ENCODE measurements around the gene CTPS1.

Gene CTPS1

DNA sequence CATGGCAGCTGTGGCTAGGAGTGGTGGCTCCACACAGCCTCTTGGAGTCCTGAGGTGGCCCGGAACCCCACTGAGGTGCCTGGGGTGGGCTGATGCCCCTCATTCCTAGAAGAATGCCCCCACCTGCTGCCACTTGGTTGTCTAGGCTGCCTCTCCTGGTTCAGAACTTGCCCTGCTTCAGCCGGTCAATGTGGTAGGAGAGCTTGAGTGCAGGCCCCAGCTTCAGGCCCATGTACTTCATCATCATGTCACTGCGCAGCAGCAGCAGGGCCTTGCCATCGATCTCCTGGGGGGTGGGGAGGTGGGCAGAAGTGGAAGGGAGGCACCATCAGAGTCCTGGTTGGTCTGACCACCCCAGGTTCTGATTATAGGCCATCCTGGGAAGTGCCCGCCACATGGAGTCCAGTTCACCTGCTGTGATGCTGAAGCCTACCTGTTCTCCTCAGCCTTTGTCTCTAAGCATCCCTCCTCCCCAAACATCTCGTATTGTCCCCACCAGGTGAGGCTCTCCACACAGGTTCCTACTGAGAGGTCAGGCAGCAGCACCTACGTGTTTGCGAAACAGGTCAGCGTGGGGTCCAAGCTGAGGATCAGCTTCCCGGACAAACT is 48.6 kb downstream of the CTPS1 start:
- no peak for DNase-seq

DNA sequence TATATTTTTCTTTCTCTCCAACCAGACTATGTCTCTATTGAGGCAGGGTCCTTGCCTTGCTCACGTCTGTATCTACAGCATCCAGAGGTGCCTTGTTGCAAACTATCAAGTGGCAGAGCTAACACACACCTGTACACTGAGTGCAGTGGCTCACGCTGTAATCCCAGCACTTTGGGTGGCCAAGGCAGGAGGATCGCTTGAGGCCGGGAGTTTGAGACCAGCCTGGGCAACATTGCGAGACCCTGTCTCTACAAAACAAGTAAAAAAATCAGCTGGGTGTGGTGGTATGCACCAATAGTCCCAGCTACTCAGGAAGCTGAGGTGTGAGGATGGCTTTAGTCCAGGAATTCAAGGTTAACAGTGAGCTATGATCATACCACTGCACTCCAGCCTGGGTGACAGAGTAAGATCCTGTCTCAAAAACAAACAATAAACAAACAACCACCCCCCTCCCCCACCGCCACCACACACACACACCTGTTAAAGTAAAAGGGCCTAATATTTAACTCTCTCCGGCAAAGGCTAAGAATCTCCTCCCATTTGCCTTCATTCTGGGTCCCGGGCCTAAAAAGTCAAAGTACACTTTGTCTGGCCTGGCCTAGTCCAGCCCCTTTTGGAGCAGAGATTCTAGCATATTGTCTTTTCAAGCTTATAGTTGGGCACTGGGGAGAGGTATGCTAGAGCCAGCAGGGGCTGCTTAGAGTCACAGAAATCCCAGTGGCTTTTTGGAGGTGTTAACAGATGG is 51.5 kb downstream of the CTPS1 start:
- DNase-seq = no peak

DNA sequence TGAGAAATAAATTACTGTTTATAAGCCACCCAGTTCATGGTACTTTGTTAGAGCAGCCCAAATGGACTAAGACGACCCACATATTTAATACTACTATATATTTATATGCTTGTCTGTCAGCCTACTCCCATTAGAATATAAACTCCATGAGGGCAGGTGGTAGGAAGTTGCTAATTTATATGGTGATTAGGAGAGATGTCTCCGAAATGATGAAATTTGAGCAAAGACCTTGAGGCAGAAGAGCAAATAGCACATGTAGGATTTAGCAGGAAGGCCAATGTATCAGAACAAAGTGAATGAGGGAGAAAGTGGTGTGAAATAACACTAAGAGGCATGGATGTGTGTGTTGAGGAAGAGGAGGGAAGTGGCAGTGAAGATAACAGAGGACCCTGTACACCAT is 52.7 kb downstream of the CTPS1 start:
- DNase-seq = no peak

DNA sequence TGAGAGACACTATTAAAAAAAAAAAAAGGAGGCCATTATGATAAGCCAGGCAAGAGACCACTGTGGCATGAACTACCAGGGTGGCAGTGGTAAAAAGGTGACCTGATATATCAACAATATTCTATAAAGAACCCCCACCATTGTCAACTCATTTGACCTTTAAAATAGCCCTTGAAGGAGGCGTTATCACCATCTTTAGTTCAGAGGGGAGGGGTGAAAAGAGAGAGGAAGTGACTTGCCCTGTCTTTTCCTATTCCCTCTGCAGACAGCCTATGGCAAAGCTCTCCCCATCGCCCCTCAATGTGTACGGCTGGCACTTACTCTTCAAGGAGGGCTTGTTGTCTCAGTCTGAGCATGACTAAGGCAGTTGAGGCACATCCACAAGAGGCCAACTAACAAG is 53.8 kb downstream of the CTPS1 start:
- DNase-seq = no peak

DNA sequence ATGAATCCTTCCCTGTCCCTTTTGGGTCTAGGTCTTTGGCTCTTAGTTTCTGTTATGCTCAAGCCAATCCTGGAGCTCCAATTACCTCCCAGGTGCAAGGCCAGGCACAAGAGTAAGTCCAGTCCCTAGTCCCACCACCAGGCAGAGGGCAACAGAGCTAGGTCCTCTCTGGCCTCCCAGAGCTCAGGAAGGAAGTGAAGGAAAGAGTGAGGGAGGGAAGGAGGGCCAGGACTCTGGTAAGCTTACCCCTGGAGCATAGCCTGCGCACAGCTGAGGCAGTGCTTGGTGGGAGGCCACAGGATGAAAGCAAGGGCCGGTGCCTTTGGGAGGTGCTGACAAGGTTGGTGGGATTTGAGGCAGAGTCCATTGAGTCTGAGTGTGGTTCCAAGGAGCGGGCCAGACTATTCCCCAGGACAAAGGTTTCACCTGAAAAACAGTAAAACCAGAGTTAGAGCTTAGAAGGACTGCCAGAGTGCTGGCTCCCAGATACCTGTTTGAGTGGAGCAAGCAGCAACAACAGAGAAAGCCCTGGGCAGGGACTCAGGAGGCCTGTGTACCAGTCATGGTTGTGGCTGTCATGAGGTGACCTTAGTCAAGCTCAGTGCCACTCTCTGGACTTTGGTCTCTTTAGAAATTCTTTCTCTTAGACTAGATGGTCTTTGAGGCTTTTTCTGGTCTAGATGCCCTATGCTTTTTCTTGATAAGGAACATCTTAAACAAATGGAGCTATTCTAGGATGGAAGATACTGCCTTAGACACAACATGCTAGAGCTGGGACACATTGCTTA is 57.8 kb downstream of the CTPS1 start:
- DNase-seq = no peak

DNA sequence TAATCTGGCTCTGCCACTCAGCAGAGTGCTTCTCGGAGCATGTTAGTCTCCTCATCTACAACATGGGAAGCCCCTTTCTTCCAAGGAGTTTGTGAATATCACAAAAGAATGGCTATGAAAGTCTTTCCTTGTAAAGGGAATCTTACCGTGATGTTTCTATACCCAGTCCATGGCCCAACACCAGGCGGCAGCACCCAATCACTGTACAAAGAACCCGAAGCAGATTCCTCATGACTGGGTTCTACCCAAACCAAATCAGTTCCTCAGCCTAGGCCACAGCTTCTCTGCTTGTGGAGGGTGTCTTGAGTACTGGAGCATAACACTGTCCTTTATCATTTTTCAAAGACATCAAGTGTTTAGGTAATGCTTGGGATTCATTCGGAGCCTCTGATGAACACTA is 58.6 kb downstream of the CTPS1 start:
- no peak for DNase-seq

DNA sequence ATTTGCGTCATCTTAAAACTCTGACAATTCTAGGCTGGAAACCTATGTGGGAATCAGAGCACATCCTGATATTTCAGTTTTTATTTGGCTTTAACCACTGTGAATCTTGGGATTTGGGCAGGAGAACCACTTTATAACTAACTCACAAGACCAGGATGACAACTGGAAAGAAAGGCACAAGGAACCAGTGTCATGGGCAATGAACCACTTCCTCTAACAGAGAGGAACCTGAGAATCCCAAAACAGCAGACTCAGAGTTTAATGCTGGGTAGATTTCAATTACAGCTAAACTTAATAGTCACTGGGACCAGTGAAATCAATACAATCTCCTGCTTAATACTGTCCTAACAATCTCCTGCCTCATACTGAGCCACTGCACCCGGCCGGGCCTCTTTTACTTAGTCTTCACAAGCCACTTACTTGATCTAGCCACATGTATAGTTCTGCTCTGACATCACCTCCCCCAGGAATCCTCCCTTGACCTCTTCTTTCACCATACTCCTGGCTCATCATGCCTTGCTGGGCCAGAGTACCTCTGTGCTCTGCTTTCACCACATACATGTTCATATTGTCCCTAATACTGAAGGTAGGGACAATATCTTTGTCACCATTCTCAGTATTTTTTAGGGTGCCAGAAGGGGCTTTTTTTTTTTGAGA is 62.2 kb downstream of the CTPS1 start:
- DNase-seq = no peak

DNA sequence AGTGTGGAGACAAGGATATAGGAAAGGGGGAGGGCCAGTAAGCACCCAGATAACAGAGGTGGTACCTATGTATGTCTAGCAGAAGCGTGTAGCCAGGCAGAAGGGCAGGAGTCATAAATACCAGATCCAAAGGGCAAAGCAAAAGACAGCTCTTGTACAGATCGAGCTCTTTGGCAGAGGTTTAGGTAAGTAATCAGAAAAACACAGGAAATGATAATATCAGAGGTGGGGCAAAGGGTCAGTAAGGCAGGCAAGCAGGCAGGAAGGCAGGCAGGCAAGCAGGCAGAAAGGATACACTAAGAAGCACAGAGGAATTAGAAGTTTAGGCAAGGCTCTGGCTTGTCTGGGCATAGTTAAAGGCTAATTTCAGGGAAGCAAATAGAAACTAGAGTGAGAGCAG is 64.7 kb downstream of the CTPS1 start:
- no peak for DNase-seq

DNA sequence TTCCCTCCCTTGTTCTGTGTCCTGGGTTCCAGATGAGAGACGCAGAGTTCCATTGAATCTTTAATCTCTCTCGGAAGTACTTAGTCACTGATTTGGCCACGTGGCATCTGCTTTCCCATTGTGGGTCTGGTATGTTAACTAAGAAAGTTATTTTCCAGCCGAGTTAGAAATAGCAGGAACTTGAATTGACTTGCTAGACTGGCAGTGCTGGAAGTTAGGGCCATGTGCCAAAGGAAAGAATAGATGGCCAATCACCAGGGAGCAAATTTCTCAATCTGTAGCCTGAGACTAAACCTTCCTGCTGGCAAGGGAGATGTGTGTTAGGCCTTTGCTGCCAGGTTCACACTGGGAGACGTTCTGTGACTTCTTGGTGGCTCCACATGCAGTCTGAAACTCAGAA is 66.2 kb downstream of the CTPS1 start:
- no peak for DNase-seq

DNA sequence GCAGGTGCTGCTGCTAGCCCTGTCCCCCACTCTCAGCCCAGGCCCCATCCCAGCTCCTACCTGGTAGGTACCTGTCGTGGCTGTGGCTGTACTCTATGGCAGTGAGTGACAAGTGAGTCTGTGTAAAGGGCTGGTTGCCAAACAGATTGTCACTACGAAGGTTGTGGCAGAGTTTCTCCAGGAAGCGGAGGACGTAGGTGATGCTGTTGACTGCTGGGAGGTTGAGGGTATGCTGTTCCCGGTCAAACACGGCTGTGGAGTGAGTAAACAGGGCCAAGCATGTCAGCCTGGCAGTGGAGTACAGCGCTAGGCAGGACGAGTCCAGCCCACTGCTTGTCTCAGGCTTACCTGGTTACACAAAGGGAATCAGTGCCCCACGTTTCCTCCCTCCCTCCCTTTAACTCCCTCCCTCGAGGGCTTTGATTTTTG is 66.9 kb downstream of the CTPS1 start:
- no peak for DNase-seq

DNA sequence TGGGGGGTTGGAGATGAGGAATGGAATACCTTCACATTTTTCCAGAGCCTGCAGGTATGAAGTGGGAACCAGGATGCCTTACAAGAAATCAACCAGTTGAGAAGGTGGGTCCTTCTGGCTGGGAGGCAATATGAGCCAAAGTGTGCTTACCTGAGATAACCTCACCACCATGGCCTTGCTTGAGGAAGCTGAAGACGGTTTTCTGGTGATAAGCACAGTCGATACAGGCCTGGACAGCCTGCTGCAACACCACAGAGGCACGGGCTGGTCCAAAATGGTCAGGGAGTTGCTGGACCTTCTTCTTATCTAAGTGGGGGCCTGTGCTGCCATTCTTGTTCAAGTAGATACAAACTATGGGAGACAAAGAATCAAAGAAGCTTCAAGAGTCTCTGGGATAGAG is 69.0 kb downstream of the CTPS1 start:
- no peak for DNase-seq

DNA sequence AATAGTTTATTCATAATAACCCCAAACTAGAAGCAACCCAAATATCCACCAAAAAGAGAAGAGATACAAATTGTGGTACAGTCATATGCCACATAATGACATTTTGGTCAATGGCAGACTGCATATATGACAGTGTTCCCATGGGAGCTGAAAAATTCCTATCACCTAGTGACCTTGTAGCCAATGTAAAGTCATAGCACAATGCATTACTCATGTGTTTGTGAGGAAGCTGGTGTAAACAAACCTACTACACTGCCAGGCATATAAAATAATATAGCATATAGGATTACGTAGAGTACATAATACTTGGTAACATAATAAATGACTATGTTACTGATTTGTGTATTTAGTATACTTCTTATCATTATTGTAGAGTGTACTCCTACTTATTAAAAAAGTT is 71.5 kb downstream of the CTPS1 start:
- no peak for DNase-seq

DNA sequence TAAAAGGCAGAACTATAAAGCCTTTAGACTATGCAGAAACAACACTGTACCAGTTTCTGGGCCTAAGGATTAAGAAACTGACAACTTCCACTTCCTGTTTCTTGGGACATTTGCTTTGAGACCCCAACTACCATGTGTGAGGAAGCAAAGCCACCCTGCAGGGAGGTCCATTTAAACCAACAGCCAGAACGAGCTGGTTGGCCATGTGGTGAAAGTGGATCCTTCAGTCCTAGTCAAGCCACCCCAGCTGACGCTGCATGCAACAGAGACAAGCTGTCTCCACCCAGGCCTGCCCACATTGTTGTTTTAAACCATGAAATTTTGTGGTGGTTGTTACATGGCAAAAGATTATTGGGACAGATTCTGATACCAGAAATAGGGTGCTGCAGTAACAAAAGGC is 73.8 kb downstream of the CTPS1 start:
- no peak for DNase-seq

DNA sequence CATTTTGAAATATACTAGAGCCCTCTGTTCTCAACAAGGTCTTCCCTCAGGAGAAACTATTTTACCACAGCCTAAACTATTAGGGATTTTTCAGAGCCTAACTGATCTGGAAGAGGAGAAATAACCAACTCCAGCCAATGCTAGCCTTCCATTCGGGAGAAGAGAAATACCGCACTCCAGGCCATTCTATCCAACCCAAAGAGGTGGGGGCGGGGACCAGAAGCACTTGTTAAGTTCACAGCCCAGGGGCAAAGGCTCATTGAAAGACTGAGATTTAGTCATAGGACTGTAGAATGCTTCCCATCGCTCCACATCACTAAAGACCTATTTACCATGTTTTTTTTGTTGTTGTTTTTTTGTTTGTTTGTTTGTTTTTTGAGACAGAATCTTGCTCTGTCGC is 77.4 kb downstream of the CTPS1 start:
- DNase-seq = no peak

Data from CD4-positive, alpha-beta T cell treated with Interleukin-15 for 1 hour (primary cell).